ENCODE data around the gene IMPACT. TPM values are rescaled to one million over a fixed set of nuclear protein-coding genes. Genes with fewer than 3 reads are reported as not detected.

The IMPACT gene
- total and polyA plus RNA-seq, 2 of the 4 experiments (the other 2 are of a cell fraction) = 11.8 to 13.8 TPM

GRCh38 chr18:24404591-24404990, 21.9 kb upstream of the IMPACT start:
- POLR2A ChIA-PET (ENCODE audit: unreplicated experiment) = no interaction called here
- Histone ChIP-seq H3K4ac (ENCODE audit: low read depth, low read length) (no peak overlapping the region), H3K9ac (ENCODE audit: low read depth, low read length) (no peak overlapping the region), H3K18ac (ENCODE audit: low read depth, low read length) (no peak overlapping the region), H2BK15ac (ENCODE audit: low read depth, low read length) (no peak overlapping the region), H3K23ac (ENCODE audit: low read depth, low read length) (no peak overlapping the region), H3K9me3 (ENCODE audit: control insufficient read depth, insufficient read depth, low read length) (no peaks in the 10 kb centered on the region), H3K27me3 (ENCODE audit: control insufficient read depth, insufficient read depth, low read length) (peaks cover 11% of the 10 kb centered on the region), H2AK5ac (ENCODE audit: low read depth, low read length) (no peak overlapping the region), H3K56ac (ENCODE audit: extremely low read depth, insufficient read depth, low read length) (no peak overlapping the region), H3K14ac (replicated peaks; ENCODE audit: low read depth, low read length) (no peak overlapping the region), H4K5ac (ENCODE audit: low read depth, low read length) (no peak overlapping the region), H4K8ac (ENCODE audit: low read depth in 2 of 2, low read length in 2 of 2) (no peak overlapping the region), H2BK120ac (ENCODE audit: low read depth, low read length) (no peak overlapping the region), H4K91ac (ENCODE audit: insufficient read depth, low read depth, low read length) (no peak overlapping the region), H3K4me1 (ENCODE audit: control insufficient read depth, insufficient read depth, low read length) (no peaks in the 10 kb centered on the region), H3K79me1 (ENCODE audit: low read depth in 1 of 2, low read length in 2 of 2) (no peaks in the 10 kb centered on the region), H3K4me3 (ENCODE audit: insufficient read depth, low read depth, low read length) (no peak overlapping the region), H3K9me1 (ENCODE audit: insufficient read depth, low read length) (0 out of 2 replicates have a peak, but pooled peaks cover 5% of the 10 kb centered on the region), H3K4me2 (ENCODE audit: low read depth, low read length) (no peak overlapping the region), H3K36me3 (ENCODE audit: control insufficient read depth, insufficient read depth, low read length) (no peaks in the 10 kb centered on the region), H4K20me1 (ENCODE audit: insufficient read depth, low read length) (no peaks in the 10 kb centered on the region), H2BK5ac (ENCODE audit: low read depth, low read length, poor library complexity, severe bottlenecking) (no peak overlapping the region), H2AK9ac (replicated peaks; ENCODE audit: low read depth, low read length, poor library complexity) (no peak overlapping the region), H2AFZ (replicated peaks; ENCODE audit: low read length, poor library complexity) (no peak overlapping the region), H3K27ac (ENCODE audit: insufficient read depth, low read length) (no peak overlapping the region), H2BK20ac (ENCODE audit: low read depth, low read length) (no peak overlapping the region)
- CTCF ChIA-PET = no interaction called here
- BruUV-seq (replicated peaks) = no TSS peak
- TF ChIP-seq BHLHE40 (IDR thresholded peaks at IDR 0.05; ENCODE audit: low read depth, low read length) (no peak), MXI1 (IDR thresholded peaks at IDR 0.05; ENCODE audit: borderline replicate concordance, low read depth, low read length) (no peak)
- in situ Hi-C loops (cut with MboI; ENCODE audit: low sequenced_read_pairs) = no loop called here
- DNase-seq (no peak), ATAC-seq (ENCODE audit: low read depth) (no peak)
- WGBS, 2 experiments (ENCODE audit: extremely low coverage in 2 of 2, insufficient read length in 1 of 2) = no CpG with 5 or more reads among the region's 3 CpGs
- intact Hi-C loops (cut with micrococcal nuclease) = no loop called here
- dilution Hi-C loops (cut with HindIII; ENCODE audit: low sequenced_read_pairs, unreplicated experiment) = no loop called here
